OCI-LY7 (cell line): Measurements from ENCODE around the gene LHFPL6.

Experiments used
- EZH2phosphoT487 ChIP-seq: fragments of 200-600 bp; sonication (generic); IDR thresholded peaks from 2 replicates; pipeline ENCODE4 v1.6.1; 2018; ENCODE audit warnings: low read depth, borderline replicate concordance, mild to moderate bottlenecking, mixed run types, antibody characterized with exemption, low read length, moderate library complexity, mixed read lengths
- TF ChIP-seq, protein P1 (sequence below): fragments of 200-600 bp; sonication (generic); conservative IDR thresholded peaks from 2 replicates; pipeline ENCODE4 v1.5.1; 2014; ENCODE audit warnings: mild to moderate bottlenecking, antibody characterized with exemption, low read length, moderate library complexity, mixed read lengths

DNA sequence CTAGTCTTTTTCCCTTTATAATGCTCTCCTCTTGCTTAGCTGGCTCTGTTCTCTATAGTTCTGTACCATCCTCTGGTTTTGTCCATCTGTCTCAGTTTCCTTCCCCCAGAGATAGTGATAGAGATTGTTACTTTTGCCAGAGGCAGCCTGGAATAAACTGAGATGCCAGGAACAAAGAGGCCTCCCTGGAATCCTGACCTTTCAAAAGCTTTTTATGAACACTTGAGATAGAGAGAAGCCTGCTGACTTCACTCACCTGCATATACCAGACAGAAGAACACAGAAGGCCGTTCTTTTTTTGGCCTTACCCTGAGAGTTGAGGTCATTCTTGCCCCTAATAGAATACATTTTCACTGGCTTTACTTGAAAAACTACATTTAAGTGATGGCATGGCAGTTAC, 150.2 kb downstream of the LHFPL6 start:
- TF ChIP-seq, protein P1, sequence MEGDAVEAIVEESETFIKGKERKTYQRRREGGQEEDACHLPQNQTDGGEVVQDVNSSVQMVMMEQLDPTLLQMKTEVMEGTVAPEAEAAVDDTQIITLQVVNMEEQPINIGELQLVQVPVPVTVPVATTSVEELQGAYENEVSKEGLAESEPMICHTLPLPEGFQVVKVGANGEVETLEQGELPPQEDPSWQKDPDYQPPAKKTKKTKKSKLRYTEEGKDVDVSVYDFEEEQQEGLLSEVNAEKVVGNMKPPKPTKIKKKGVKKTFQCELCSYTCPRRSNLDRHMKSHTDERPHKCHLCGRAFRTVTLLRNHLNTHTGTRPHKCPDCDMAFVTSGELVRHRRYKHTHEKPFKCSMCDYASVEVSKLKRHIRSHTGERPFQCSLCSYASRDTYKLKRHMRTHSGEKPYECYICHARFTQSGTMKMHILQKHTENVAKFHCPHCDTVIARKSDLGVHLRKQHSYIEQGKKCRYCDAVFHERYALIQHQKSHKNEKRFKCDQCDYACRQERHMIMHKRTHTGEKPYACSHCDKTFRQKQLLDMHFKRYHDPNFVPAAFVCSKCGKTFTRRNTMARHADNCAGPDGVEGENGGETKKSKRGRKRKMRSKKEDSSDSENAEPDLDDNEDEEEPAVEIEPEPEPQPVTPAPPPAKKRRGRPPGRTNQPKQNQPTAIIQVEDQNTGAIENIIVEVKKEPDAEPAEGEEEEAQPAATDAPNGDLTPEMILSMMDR, result no peak
- no peak for TF ChIP-seq EZH2phosphoT487
